ENCODE results near the gene IRF4. TPM values are rescaled to one million over a fixed set of nuclear protein-coding genes. Genes with fewer than 3 reads are reported as not detected.

IRF4 gene
- total RNA-seq, 4 donors from 2014 or later: 0.54 to 2.3 (median 1.3) TPM

- Histone ChIP-seq H3K27me3 (peaks cover 6% of the 10 kb centered on the region), H3K4me1 (peaks cover 8 to 16% of the 10 kb centered on the region in 2 donors), H3K36me3 (no peaks in the 10 kb centered on the region), H3K9me3 (no peaks in the 10 kb centered on the region), H3K4me3 (replicated peaks in 1 of 3) (no peak overlapping the region), H3K27ac (no peak overlapping the region)
- TF ChIP-seq POLR2A (IDR thresholded peaks at IDR 0.05): no peak
- TF ChIP-seq CTCF (IDR thresholded peaks at IDR 0.05): no peak
- intact Hi-C loops (cut with DNase I): no loop called here
- DNase-seq: no peak
- 92 to 95% methylated on average over 13 of the region's 13 CpGs for WGBS, 2 donors
Measured at GRCh38 chr6:397056-397455, 5.5 kb downstream of the IRF4 start.

- intact Hi-C loops (cut with DNase I): no loop called here
- no peak for DNase-seq
- Histone ChIP-seq H3K27me3 (peaks cover 6% of the 10 kb centered on the region), H3K9me3 (no peaks in the 10 kb centered on the region), H3K4me3 (replicated peaks in 1 of 3) (no peak overlapping the region), H3K36me3 (no peaks in the 10 kb centered on the region), H3K27ac (no peak overlapping the region), H3K4me1 (peaks cover 3 to 10% of the 10 kb centered on the region in 2 donors)
- TF ChIP-seq POLR2A (IDR thresholded peaks at IDR 0.05) (no peak), CTCF (IDR thresholded peaks at IDR 0.05) (no peak)
- 75 to 81% methylated on average over 5 of the region's 5 CpGs for WGBS, 2 donors
Measured at GRCh38 chr6:397604-398003, 6.1 kb downstream of the IRF4 start.

GRCh38 chr6:398065-398464, 6.5 kb downstream of the IRF4 start:
- TF ChIP-seq CTCF (IDR thresholded peaks at IDR 0.05): no peak
- no peak for TF ChIP-seq POLR2A (IDR thresholded peaks at IDR 0.05)
- peaks cover 6% of the 10 kb centered on the region for H3K27me3 ChIP-seq
- WGBS, 2 donors: 91 to 97% methylated on average over 2 of the region's 2 CpGs

GRCh38 chr6:398558-399078, 7.1 kb downstream of the IRF4 start:
- no peak for TF ChIP-seq CTCF (IDR thresholded peaks at IDR 0.05)
- no peak for TF ChIP-seq POLR2A (IDR thresholded peaks at IDR 0.05)
- intact Hi-C loops (cut with DNase I): no loop called here
- Histone ChIP-seq H3K27ac (no peak overlapping the region), H3K27me3 (peaks cover 4% of the 10 kb centered on the region), H3K9me3 (no peaks in the 10 kb centered on the region), H3K36me3 (no peaks in the 10 kb centered on the region), H3K4me1 (peaks cover 0 to under 1% of the 10 kb centered on the region in 2 donors), H3K4me3 (replicated peaks in 1 of 3) (no peak overlapping the region)
- WGBS, 2 donors: 85 to 93% methylated on average over 9 to 13 of the region's 13 CpGs
- no peak for DNase-seq

More at GRCh38 chr6:398065-398464, 6.5 kb downstream of the IRF4 start:
- Histone ChIP-seq H3K4me1 (peaks cover 0 to 6% of the 10 kb centered on the region in 2 donors), H3K9me3 (no peaks in the 10 kb centered on the region), H3K27ac (no peak overlapping the region), H3K36me3 (no peaks in the 10 kb centered on the region), H3K4me3 (replicated peaks in 1 of 3) (no peak overlapping the region)
- intact Hi-C loops (cut with DNase I): no loop called here
- DNase-seq: no peak

GRCh38 chr6:399785-400534, 8.4 kb downstream of the IRF4 start:
- Histone ChIP-seq H3K4me1 (no peaks in the 10 kb centered on the region), H3K9me3 (no peaks in the 10 kb centered on the region), H3K36me3 (no peaks in the 10 kb centered on the region), H3K27ac (no peak overlapping the region), H3K4me3 (replicated peaks in 1 of 3) (no peak overlapping the region), H3K27me3 (no peaks in the 10 kb centered on the region)
- no peak for TF ChIP-seq POLR2A (IDR thresholded peaks at IDR 0.05)
- no peak for TF ChIP-seq CTCF (IDR thresholded peaks at IDR 0.05)
- no peak for DNase-seq
- intact Hi-C loops (cut with DNase I): no loop called here
- WGBS, 2 donors: 74 to 75% methylated on average over 11 of the region's 11 CpGs
